Measurements from ENCODE around the gene BLMH. TPM values are rescaled to one million over a fixed set of nuclear protein-coding genes. Genes with fewer than 3 reads are reported as not detected.

The BLMH gene
- total and polyA plus RNA-seq, 2 donors (not counting 1 experiment from before 2014, with no cell fraction given), result 5.9 to 25.9 TPM

GRCh38 chr17:30219833-30220232 is 71.9 kb downstream of the BLMH start:
- Mint-ChIP-seq H3K9me3 (ENCODE audit: insufficient read depth) (no peaks in the 10 kb centered on the region), H3K27ac (no peak overlapping the region), H3K27me3 (no peaks in the 10 kb centered on the region), H3K4me3 (no peak overlapping the region), H3K4me1 (no peaks in the 10 kb centered on the region)
- Histone ChIP-seq H3K27me3 (replicated peaks in 1 of 4; ENCODE audit: control extremely low read depth in 1 of 4, control insufficient read depth in 3 of 4, insufficient read depth in 4 of 4, low read length in 3 of 4) (no peaks in the 10 kb centered on the region), H3K9me3 (ENCODE audit: control extremely low read depth in 1 of 3, control insufficient read depth in 2 of 3, insufficient read depth in 1 of 3, low read length in 2 of 3) (no peaks in the 10 kb centered on the region), H3K27ac (ENCODE audit: low read length in 2 of 2) (no peak overlapping the region), H2AFZ (ENCODE audit: insufficient read depth, low read depth, low read length, poor library complexity, severe bottlenecking) (no peak overlapping the region), H3K4me1 (ENCODE audit: control insufficient read depth in 2 of 2, insufficient read depth in 2 of 2, low read length in 2 of 2) (no peaks in the 10 kb centered on the region), H3K9ac (ENCODE audit: low read length) (no peak overlapping the region), H4K20me1 (ENCODE audit: control insufficient read depth, insufficient read depth, low read length, poor library complexity, severe bottlenecking) (no peaks in the 10 kb centered on the region), H3K4me3 (ENCODE audit: control extremely low read depth in 1 of 5, extremely low read depth in 1 of 5, insufficient read depth in 1 of 5, low read depth in 2 of 5, low read length in 4 of 5) (no peak overlapping the region), H3K4me2 (replicated peaks; ENCODE audit: low read depth, low read length, poor library complexity, severe bottlenecking) (no peak overlapping the region), H3K79me2 (ENCODE audit: control insufficient read depth, insufficient read depth, low read length) (no peaks in the 10 kb centered on the region), H3K36me3 (replicated peaks in 1 of 2; ENCODE audit: control extremely low read depth in 1 of 2, control insufficient read depth in 1 of 2, extremely low read depth in 1 of 2, insufficient read depth in 2 of 2, low read length in 1 of 2) (no peaks in the 10 kb centered on the region)
- intact Hi-C loops (cut with micrococcal nuclease), result no loop called here
- ChIA-PET CTCF (interaction anchor here (1.7 kb wide), 1 partner anchor 115 kb away, joined by 5 read pairs; no protein-coding TSS in a partner anchor), POLR2A (no interaction called here)
- no peak for ATAC-seq (ENCODE audit: low read depth)
- TF ChIP-seq CTCF (IDR thresholded peaks at IDR 0.05), result no peak
- TF ChIP-seq EZH2 (IDR thresholded peaks at IDR 0.05; ENCODE audit: borderline replicate concordance, insufficient read depth, low read depth, low read length, poor library complexity, severe bottlenecking), result no peak
- 81% methylated on average over 4 of the region's 7 CpGs for WGBS (ENCODE audit: insufficient coverage)
- DNase-seq, result no peak

- Histone ChIP-seq H3K4me1 (ENCODE audit: control insufficient read depth in 2 of 2, insufficient read depth in 2 of 2, low read length in 2 of 2) (no peaks in the 10 kb centered on the region), H3K4me3 (ENCODE audit: control extremely low read depth in 1 of 5, extremely low read depth in 1 of 5, insufficient read depth in 1 of 5, low read depth in 2 of 5, low read length in 4 of 5) (no peak overlapping the region), H3K27ac (ENCODE audit: low read length in 2 of 2) (no peak overlapping the region), H3K79me2 (ENCODE audit: control insufficient read depth, insufficient read depth, low read length) (no peaks in the 10 kb centered on the region), H3K4me2 (replicated peaks; ENCODE audit: low read depth, low read length, poor library complexity, severe bottlenecking) (no peak overlapping the region), H3K36me3 (replicated peaks in 1 of 2; ENCODE audit: control extremely low read depth in 1 of 2, control insufficient read depth in 1 of 2, extremely low read depth in 1 of 2, insufficient read depth in 2 of 2, low read length in 1 of 2) (no peaks in the 10 kb centered on the region), H3K27me3 (replicated peaks in 1 of 4; ENCODE audit: control extremely low read depth in 1 of 4, control insufficient read depth in 3 of 4, insufficient read depth in 4 of 4, low read length in 3 of 4) (no peaks in the 10 kb centered on the region), H3K9ac (ENCODE audit: low read length) (no peak overlapping the region), H4K20me1 (ENCODE audit: control insufficient read depth, insufficient read depth, low read length, poor library complexity, severe bottlenecking) (no peaks in the 10 kb centered on the region), H3K9me3 (ENCODE audit: control extremely low read depth in 1 of 3, control insufficient read depth in 2 of 3, insufficient read depth in 1 of 3, low read length in 2 of 3) (no peaks in the 10 kb centered on the region), H2AFZ (ENCODE audit: insufficient read depth, low read depth, low read length, poor library complexity, severe bottlenecking) (no peak overlapping the region)
- DNase-seq (no peak), ATAC-seq (ENCODE audit: low read depth) (no peak)
- CTCF ChIA-PET, result interaction anchor here (1.7 kb wide), 1 partner anchor 114 kb away, joined by 5 read pairs; no protein-coding TSS in a partner anchor
- 93% methylated on average over 4 of the region's 4 CpGs for whole genome bisulfite sequencing (ENCODE audit: insufficient coverage)
- H3K27me3 Mint-ChIP-seq, result no peaks in the 10 kb centered on the region
- no peak overlapping the region for H3K4me3 Mint-ChIP-seq
- POLR2A ChIA-PET, result no interaction called here
- no peaks in the 10 kb centered on the region for H3K4me1 Mint-ChIP-seq
- intact Hi-C loops (cut with micrococcal nuclease), result no loop called here
- TF ChIP-seq CTCF (IDR thresholded peaks at IDR 0.05), result no peak
- no peaks in the 10 kb centered on the region for H3K9me3 Mint-ChIP-seq (ENCODE audit: insufficient read depth)
- no peak overlapping the region for H3K27ac Mint-ChIP-seq
Observed at GRCh38 chr17:30219315-30219714, 72.4 kb downstream of the BLMH start.

Data from B cell (primary cell).